C4-2B (cell line): ENCODE measurements around the gene MFSD6L.

Experiments
- ZFX ChIP-seq: fragments of 450-650 bp; IDR thresholded peaks from 2 replicates; pipeline ENCODE4 v1.6.1; 2017
- TF ChIP-seq, protein P1 (sequence below): fragments of 450-650 bp; conservative IDR thresholded peaks from 2 replicates; pipeline ENCODE4 v1.5.1; 2017; ENCODE audit warnings: mild to moderate bottlenecking

DNA sequence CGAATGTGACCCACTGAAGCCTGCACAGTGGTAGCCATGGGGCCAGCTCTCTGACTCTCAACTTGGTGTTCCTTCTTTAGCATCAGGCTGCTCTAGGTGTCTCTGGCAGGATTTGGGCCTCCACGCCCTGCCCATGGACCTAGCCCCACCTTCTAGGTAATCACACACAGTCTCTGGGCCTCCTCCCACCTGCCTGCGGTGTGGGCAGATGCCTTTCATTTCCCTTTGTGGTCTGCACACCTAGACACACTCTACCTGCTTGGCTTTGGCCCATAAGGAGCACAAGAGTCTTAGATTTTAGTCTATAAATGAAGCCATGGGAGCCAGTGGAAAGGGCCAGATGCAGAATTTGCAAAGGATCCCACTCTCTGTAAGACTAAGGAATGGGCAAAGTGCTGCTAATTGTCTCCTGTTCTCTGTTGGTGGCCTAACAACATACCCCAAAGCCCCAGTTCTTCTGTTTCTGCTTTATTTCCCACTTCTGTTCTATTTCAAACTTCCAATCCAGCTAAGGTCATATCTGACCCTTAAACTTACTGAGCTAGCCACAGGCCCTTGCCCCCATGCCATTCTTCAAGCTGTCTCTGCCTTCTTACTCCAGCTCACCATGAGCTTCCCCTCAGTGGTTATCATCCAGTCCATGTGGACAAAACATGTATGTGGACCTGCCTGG is 7.2 kb upstream of the MFSD6L start:
- TF ChIP-seq, protein P1, sequence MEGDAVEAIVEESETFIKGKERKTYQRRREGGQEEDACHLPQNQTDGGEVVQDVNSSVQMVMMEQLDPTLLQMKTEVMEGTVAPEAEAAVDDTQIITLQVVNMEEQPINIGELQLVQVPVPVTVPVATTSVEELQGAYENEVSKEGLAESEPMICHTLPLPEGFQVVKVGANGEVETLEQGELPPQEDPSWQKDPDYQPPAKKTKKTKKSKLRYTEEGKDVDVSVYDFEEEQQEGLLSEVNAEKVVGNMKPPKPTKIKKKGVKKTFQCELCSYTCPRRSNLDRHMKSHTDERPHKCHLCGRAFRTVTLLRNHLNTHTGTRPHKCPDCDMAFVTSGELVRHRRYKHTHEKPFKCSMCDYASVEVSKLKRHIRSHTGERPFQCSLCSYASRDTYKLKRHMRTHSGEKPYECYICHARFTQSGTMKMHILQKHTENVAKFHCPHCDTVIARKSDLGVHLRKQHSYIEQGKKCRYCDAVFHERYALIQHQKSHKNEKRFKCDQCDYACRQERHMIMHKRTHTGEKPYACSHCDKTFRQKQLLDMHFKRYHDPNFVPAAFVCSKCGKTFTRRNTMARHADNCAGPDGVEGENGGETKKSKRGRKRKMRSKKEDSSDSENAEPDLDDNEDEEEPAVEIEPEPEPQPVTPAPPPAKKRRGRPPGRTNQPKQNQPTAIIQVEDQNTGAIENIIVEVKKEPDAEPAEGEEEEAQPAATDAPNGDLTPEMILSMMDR: no peak
- no peak for TF ChIP-seq ZFX
